Measurements from ENCODE around the gene ERVK3-1. TPM values are rescaled to one million over a fixed set of nuclear protein-coding genes. Genes with fewer than 3 reads are reported as not detected.

Gene ERVK3-1
- total and polyA plus RNA-seq, 2 of the 13 experiments (the other 11 are each of a cell fraction or from before 2014, with no cell fraction given), result 28.5 to 38.7 TPM

DNA sequence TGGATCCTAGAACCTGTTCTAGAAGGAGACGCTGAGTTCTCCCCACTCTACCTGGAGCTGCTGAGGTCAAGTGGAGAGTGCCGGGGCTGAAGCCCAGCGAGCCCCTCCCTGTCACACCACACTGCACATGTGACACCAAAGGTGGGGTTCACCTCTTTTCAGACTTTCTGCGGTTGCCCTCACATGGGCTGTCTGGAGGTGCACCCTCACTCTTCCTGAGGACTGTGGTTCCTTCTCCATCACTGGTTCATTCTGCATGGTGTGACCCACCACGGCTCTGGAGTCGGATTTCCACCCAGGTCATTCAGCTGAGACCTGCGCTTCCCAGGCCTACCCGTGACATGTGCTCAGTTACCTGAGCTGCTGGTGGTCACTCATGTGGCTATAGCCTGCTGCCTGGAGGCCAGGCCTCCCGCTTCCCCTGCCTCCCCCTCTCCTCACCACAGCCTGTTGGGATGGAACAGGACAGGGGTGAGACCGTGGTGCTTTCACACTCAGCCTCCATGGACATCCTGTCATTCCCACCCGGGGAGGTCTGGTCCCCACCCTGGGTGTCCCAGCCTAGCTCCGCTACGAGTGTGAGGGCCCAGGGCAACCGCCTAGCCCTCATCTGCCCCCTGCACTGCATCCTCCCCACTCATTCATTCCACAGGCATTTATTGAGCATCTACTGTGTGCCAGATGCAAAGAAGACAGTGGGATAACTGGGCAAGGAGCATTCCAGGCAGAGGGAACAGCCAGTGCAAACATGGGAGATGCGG lies 48.7 kb downstream of the ERVK3-1 start (continued):
- TF ChIP-seq, protein P1, sequence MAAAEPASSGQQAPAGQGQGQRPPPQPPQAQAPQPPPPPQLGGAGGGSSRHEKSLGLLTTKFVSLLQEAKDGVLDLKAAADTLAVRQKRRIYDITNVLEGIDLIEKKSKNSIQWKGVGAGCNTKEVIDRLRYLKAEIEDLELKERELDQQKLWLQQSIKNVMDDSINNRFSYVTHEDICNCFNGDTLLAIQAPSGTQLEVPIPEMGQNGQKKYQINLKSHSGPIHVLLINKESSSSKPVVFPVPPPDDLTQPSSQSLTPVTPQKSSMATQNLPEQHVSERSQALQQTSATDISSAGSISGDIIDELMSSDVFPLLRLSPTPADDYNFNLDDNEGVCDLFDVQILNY (CRISPR knock-in tag; conservative IDR thresholded peaks at IDR 0.05), result no peak
- TF ChIP-seq ZNF563 (CRISPR knock-in tag; IDR thresholded peaks at IDR 0.05) (0 out of 2 replicates have a peak, but pooled peaks have one; percentile 5), ELF1 (CRISPR knock-in tag; IDR thresholded peaks at IDR 0.05) (peak; percentile 1; the same call in 1 of the 2 replicates), ZNF766 (CRISPR knock-in tag; IDR thresholded peaks at IDR 0.05; ENCODE audit: borderline replicate concordance) (0 out of 2 replicates have a peak, but pooled peaks have one; percentile 52), NFYC (CRISPR knock-in tag; IDR thresholded peaks at IDR 0.05) (no peak), SATB2 (CRISPR knock-in tag; IDR thresholded peaks at IDR 0.05) (0 out of 2 replicates have a peak, but pooled peaks have one; percentile 59), SP4 (CRISPR knock-in tag; IDR thresholded peaks at IDR 0.05) (no peak), ARID2 (CRISPR knock-in tag; IDR thresholded peaks at IDR 0.05; ENCODE audit: borderline replicate concordance) (0 out of 2 replicates have a peak, but pooled peaks have one; percentile 38), ESRRA (CRISPR knock-in tag; IDR thresholded peaks at IDR 0.05; ENCODE audit: low read depth) (no peak), DMAP1 (CRISPR knock-in tag; IDR thresholded peaks at IDR 0.05) (0 out of 2 replicates have a peak, but pooled peaks have one; percentile 8), TBX2 (CRISPR knock-in tag; IDR thresholded peaks at IDR 0.05; ENCODE audit: borderline replicate concordance) (0 out of 2 replicates have a peak, but pooled peaks have one; percentile 11), NFKB2 (CRISPR knock-in tag; IDR thresholded peaks at IDR 0.05; ENCODE audit: borderline replicate concordance) (no peak)
- TF ChIP-seq, protein P2, sequence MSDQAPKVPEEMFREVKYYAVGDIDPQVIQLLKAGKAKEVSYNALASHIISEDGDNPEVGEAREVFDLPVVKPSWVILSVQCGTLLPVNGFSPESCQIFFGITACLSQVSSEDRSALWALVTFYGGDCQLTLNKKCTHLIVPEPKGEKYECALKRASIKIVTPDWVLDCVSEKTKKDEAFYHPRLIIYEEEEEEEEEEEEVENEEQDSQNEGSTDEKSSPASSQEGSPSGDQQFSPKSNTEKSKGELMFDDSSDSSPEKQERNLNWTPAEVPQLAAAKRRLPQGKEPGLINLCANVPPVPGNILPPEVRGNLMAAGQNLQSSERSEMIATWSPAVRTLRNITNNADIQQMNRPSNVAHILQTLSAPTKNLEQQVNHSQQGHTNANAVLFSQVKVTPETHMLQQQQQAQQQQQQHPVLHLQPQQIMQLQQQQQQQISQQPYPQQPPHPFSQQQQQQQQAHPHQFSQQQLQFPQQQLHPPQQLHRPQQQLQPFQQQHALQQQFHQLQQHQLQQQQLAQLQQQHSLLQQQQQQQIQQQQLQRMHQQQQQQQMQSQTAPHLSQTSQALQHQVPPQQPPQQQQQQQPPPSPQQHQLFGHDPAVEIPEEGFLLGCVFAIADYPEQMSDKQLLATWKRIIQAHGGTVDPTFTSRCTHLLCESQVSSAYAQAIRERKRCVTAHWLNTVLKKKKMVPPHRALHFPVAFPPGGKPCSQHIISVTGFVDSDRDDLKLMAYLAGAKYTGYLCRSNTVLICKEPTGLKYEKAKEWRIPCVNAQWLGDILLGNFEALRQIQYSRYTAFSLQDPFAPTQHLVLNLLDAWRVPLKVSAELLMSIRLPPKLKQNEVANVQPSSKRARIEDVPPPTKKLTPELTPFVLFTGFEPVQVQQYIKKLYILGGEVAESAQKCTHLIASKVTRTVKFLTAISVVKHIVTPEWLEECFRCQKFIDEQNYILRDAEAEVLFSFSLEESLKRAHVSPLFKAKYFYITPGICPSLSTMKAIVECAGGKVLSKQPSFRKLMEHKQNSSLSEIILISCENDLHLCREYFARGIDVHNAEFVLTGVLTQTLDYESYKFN (CRISPR knock-in tag; conservative IDR thresholded peaks at IDR 0.05), result peak; percentile 62
- TF ChIP-seq, protein P3, sequence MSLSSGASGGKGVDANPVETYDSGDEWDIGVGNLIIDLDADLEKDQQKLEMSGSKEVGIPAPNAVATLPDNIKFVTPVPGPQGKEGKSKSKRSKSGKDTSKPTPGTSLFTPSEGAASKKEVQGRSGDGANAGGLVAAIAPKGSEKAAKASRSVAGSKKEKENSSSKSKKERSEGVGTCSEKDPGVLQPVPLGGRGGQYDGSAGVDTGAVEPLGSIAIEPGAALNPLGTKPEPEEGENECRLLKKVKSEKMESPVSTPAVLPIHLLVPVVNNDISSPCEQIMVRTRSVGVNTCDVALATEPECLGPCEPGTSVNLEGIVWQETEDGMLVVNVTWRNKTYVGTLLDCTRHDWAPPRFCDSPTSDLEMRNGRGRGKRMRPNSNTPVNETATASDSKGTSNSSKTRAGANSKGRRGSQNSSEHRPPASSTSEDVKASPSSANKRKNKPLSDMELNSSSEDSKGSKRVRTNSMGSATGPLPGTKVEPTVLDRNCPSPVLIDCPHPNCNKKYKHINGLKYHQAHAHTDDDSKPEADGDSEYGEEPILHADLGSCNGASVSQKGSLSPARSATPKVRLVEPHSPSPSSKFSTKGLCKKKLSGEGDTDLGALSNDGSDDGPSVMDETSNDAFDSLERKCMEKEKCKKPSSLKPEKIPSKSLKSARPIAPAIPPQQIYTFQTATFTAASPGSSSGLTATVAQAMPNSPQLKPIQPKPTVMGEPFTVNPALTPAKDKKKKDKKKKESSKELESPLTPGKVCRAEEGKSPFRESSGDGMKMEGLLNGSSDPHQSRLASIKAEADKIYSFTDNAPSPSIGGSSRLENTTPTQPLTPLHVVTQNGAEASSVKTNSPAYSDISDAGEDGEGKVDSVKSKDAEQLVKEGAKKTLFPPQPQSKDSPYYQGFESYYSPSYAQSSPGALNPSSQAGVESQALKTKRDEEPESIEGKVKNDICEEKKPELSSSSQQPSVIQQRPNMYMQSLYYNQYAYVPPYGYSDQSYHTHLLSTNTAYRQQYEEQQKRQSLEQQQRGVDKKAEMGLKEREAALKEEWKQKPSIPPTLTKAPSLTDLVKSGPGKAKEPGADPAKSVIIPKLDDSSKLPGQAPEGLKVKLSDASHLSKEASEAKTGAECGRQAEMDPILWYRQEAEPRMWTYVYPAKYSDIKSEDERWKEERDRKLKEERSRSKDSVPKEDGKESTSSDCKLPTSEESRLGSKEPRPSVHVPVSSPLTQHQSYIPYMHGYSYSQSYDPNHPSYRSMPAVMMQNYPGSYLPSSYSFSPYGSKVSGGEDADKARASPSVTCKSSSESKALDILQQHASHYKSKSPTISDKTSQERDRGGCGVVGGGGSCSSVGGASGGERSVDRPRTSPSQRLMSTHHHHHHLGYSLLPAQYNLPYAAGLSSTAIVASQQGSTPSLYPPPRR (CRISPR knock-in tag; IDR thresholded peaks at IDR 0.05; ENCODE audit: borderline replicate concordance), result no peak
- TF ChIP-seq, protein P4, sequence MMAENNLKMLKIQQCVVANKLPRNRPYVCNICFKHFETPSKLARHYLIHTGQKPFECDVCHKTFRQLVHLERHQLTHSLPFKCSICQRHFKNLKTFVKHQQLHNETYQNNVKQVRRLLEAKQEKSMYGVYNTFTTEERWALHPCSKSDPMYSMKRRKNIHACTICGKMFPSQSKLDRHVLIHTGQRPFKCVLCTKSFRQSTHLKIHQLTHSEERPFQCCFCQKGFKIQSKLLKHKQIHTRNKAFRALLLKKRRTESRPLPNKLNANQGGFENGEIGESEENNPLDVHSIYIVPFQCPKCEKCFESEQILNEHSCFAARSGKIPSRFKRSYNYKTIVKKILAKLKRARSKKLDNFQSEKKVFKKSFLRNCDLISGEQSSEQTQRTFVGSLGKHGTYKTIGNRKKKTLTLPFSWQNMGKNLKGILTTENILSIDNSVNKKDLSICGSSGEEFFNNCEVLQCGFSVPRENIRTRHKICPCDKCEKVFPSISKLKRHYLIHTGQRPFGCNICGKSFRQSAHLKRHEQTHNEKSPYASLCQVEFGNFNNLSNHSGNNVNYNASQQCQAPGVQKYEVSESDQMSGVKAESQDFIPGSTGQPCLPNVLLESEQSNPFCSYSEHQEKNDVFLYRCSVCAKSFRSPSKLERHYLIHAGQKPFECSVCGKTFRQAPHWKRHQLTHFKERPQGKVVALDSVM (CRISPR knock-in tag; IDR thresholded peaks at IDR 0.05), result peak; percentile 90
- TF ChIP-seq, protein P5, sequence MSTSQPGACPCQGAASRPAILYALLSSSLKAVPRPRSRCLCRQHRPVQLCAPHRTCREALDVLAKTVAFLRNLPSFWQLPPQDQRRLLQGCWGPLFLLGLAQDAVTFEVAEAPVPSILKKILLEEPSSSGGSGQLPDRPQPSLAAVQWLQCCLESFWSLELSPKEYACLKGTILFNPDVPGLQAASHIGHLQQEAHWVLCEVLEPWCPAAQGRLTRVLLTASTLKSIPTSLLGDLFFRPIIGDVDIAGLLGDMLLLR (CRISPR knock-in tag; IDR thresholded peaks at IDR 0.05), result 0 out of 2 replicates have a peak, but pooled peaks have one; percentile 18
